ENCODE measurements around the gene RBKS. TPM values are rescaled to one million over a fixed set of nuclear protein-coding genes. Genes with fewer than 3 reads are reported as not detected.
A peak's percentile ranks its signal among the peaks of the same experiment; 100 is the strongest.

The RBKS gene
- total and polyA plus RNA-seq, 2 of the 13 experiments (the other 11 are each of a cell fraction or from before 2014, with no cell fraction given): 7.7 to 8.3 TPM

DNA sequence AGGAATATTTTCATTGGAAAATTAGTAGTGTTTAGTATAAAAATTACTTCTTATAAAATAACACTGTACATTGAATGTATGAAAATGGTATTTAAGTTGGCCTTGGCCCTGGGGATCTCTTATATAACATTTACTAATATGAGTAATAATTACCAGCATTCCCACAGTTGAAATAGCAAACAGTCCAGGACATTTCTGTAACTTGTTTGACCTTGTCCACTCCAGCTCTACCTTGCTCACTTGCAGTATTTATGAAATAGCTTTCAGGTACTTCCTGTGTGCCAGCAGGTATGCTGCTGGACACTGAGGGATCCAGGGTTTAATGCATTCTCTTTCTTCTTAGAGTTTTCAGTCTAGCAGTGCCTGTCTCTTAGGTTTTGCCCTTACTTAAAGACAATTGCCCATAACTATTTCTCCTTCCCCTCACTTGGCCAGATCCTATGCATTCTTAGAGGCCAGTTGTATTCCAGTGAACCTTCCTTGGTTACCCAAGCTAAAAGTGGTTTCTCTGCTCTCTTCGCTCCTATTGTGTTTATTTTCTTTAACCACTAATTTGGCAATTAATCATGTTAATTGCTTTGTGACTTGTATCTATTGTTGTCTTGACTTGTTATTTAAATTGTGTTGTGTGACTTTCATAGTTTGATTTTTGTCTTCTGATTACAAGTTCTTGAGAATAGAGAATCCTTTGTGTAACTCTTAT lies 26.3 kb upstream of the RBKS start (continued):
- TF ChIP-seq, protein P1, sequence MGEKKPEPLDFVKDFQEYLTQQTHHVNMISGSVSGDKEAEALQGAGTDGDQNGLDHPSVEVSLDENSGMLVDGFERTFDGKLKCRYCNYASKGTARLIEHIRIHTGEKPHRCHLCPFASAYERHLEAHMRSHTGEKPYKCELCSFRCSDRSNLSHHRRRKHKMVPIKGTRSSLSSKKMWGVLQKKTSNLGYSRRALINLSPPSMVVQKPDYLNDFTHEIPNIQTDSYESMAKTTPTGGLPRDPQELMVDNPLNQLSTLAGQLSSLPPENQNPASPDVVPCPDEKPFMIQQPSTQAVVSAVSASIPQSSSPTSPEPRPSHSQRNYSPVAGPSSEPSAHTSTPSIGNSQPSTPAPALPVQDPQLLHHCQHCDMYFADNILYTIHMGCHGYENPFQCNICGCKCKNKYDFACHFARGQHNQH (CRISPR knock-in tag; IDR thresholded peaks at IDR 0.05): peak; percentile 58; the same call in 1 of the 2 replicates
- no peak for TF ChIP-seq XBP1 (CRISPR knock-in tag; IDR thresholded peaks at IDR 0.05)
- TF ChIP-seq, protein P2, sequence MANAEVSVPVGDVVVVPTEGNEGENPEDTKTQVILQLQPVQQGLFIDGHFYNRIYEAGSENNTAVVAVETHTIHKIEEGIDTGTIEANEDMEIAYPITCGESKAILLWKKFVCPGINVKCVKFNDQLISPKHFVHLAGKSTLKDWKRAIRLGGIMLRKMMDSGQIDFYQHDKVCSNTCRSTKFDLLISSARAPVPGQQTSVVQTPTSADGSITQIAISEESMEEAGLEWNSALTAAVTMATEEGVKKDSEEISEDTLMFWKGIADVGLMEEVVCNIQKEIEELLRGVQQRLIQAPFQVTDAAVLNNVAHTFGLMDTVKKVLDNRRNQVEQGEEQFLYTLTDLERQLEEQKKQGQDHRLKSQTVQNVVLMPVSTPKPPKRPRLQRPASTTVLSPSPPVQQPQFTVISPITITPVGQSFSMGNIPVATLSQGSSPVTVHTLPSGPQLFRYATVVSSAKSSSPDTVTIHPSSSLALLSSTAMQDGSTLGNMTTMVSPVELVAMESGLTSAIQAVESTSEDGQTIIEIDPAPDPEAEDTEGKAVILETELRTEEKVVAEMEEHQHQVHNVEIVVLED (CRISPR knock-in tag; IDR thresholded peaks at IDR 0.05; ENCODE audit: borderline replicate concordance): no peak
- TF ChIP-seq ZNF576 (CRISPR knock-in tag; IDR thresholded peaks at IDR 0.05): no peak
- TF ChIP-seq TGIF2 (CRISPR knock-in tag; IDR thresholded peaks at IDR 0.05): no peak
- TF ChIP-seq, protein P3, sequence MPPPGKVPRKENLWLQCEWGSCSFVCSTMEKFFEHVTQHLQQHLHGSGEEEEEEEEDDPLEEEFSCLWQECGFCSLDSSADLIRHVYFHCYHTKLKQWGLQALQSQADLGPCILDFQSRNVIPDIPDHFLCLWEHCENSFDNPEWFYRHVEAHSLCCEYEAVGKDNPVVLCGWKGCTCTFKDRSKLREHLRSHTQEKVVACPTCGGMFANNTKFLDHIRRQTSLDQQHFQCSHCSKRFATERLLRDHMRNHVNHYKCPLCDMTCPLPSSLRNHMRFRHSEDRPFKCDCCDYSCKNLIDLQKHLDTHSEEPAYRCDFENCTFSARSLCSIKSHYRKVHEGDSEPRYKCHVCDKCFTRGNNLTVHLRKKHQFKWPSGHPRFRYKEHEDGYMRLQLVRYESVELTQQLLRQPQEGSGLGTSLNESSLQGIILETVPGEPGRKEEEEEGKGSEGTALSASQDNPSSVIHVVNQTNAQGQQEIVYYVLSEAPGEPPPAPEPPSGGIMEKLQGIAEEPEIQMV (CRISPR knock-in tag; IDR thresholded peaks at IDR 0.05; ENCODE audit: low read depth): no peak
- no peak for TF ChIP-seq ZNF101 (CRISPR knock-in tag; IDR thresholded peaks at IDR 0.05; ENCODE audit: borderline replicate concordance, low read depth)
- TF ChIP-seq, protein P4, sequence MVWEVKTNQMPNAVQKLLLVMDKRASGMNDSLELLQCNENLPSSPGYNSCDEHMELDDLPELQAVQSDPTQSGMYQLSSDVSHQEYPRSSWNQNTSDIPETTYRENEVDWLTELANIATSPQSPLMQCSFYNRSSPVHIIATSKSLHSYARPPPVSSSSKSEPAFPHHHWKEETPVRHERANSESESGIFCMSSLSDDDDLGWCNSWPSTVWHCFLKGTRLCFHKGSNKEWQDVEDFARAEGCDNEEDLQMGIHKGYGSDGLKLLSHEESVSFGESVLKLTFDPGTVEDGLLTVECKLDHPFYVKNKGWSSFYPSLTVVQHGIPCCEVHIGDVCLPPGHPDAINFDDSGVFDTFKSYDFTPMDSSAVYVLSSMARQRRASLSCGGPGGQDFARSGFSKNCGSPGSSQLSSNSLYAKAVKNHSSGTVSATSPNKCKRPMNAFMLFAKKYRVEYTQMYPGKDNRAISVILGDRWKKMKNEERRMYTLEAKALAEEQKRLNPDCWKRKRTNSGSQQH (CRISPR knock-in tag; IDR thresholded peaks at IDR 0.05; ENCODE audit: low read depth): no peak
- peak; percentile 32; the same call in 1 of the 2 replicates for TF ChIP-seq NFIC (IDR thresholded peaks at IDR 0.05; ENCODE audit: low read length)
- peak; percentile 12; the same call in 1 of the 2 replicates for TF ChIP-seq FOSL1 (CRISPR knock-in tag; IDR thresholded peaks at IDR 0.05; ENCODE audit: borderline replicate concordance)
- no peak for TF ChIP-seq HOXA9 (CRISPR knock-in tag; IDR thresholded peaks at IDR 0.05; ENCODE audit: borderline replicate concordance)
- no peak for TF ChIP-seq ATAD3A (CRISPR knock-in tag; IDR thresholded peaks at IDR 0.05)
- no peak for TF ChIP-seq KDM2A (CRISPR knock-in tag; IDR thresholded peaks at IDR 0.05; ENCODE audit: borderline replicate concordance, low read depth)
- no peak for TF ChIP-seq ZNF616 (CRISPR knock-in tag; IDR thresholded peaks at IDR 0.05; ENCODE audit: low read depth)
- no peak for TF ChIP-seq STAT5B (CRISPR knock-in tag; IDR thresholded peaks at IDR 0.05)
- no peak for TF ChIP-seq ZNF496 (CRISPR knock-in tag; IDR thresholded peaks at IDR 0.05; ENCODE audit: insufficient replicate concordance)
- TF ChIP-seq, protein P5, sequence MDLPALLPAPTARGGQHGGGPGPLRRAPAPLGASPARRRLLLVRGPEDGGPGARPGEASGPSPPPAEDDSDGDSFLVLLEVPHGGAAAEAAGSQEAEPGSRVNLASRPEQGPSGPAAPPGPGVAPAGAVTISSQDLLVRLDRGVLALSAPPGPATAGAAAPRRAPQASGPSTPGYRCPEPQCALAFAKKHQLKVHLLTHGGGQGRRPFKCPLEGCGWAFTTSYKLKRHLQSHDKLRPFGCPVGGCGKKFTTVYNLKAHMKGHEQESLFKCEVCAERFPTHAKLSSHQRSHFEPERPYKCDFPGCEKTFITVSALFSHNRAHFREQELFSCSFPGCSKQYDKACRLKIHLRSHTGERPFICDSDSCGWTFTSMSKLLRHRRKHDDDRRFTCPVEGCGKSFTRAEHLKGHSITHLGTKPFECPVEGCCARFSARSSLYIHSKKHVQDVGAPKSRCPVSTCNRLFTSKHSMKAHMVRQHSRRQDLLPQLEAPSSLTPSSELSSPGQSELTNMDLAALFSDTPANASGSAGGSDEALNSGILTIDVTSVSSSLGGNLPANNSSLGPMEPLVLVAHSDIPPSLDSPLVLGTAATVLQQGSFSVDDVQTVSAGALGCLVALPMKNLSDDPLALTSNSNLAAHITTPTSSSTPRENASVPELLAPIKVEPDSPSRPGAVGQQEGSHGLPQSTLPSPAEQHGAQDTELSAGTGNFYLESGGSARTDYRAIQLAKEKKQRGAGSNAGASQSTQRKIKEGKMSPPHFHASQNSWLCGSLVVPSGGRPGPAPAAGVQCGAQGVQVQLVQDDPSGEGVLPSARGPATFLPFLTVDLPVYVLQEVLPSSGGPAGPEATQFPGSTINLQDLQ (CRISPR knock-in tag; IDR thresholded peaks at IDR 0.05): no peak
- TF ChIP-seq ZNF3 (CRISPR knock-in tag; IDR thresholded peaks at IDR 0.05): no peak

All from HepG2 (cell line).